Activated naive CD4-positive, alpha-beta T cell treated with anti-CD3 and anti-CD28 coated beads, Interleukin-2, amount 50 U/mL, for 72 hours (primary cell): ENCODE data around the gene CNTNAP5. TPM values are rescaled to one million over a fixed set of nuclear protein-coding genes. Genes with fewer than 3 reads are reported as not detected.

Experiments
- ATAC-seq, 2 donors: fragments of 150-1000 bp; cut with Tn5 transposase; 2 replicates each; pipeline ENCODE4 v1.10.0; 2021; ENCODE audit warnings: mild to moderate bottlenecking in 2 of 2, moderate library complexity in 2 of 2
- DNase-seq, 2 donors: peaks; one replicate each; pipeline ENCODE4 v3.0.0; 2021 to 2022; ENCODE audit warnings: low spot score in 2 of 2
- H3K27ac Mint-ChIP-seq, 2 donors: one replicate each; pipeline ENCODE4 v1.8.0; 2022; ENCODE audit warnings: mild to moderate bottlenecking in 2 of 2, mixed read lengths in 2 of 2
- H3K36me3 Mint-ChIP-seq, 2 donors: one replicate each; pipeline ENCODE4 v1.8.0; 2022; ENCODE audit warnings: mixed read lengths in 2 of 2
- H3K9me3 Mint-ChIP-seq, 2 donors: one replicate each; pipeline ENCODE4 v1.8.0; 2022; ENCODE audit warnings: mixed read lengths in 2 of 2
- total RNA-seq, 2 donors: library from RNA; stranded (reverse); gene quantifications; one replicate each; pipeline ENCODE4 v1.2.3, GENCODE V29; 2022

CNTNAP5 gene
- total RNA-seq: not detected

- Mint-ChIP-seq H3K9me3 (peaks cover 4 to 6% of the 10 kb centered on the region in 2 donors), H3K27ac (no peak within 1 kb of the TSS), H3K36me3 (peaks cover 6 to 27% of the 10 kb centered on the region in 2 donors)
- DNase-seq (peak in 1 of 2 donors; percentile 23), ATAC-seq (peak in 1 of 2 donors; percentile 52)
These were observed at the start of gene CNTNAP5 for GRCh38 chr2:124025171-124025580. TSS of gene CNTNAP5 (plus strand) at chr2:124025287. CDS start at chr2:124025651, 364 bp downstream.

- ATAC-seq (no peak), DNase-seq (no peak)
- H3K36me3 Mint-ChIP-seq: no peaks in the 10 kb centered on the region
- H3K9me3 Mint-ChIP-seq: peaks cover 20 to 27% of the 10 kb centered on the region in 2 donors
- H3K27ac Mint-ChIP-seq: no peak overlapping the region
These were observed 48.9 kb upstream of the CNTNAP5 start for GRCh38 chr2:123976054-123976648.

GRCh38 chr2:123993728-123994323, 31.3 kb upstream of the CNTNAP5 start:
- ATAC-seq: no peak
- H3K27ac Mint-ChIP-seq: no peak overlapping the region
- DNase-seq: no peak
- peaks cover 0 to 8% of the 10 kb centered on the region in 2 donors for H3K9me3 Mint-ChIP-seq
- H3K36me3 Mint-ChIP-seq: no peaks in the 10 kb centered on the region

GRCh38 chr2:123999681-124000080, 25.4 kb upstream of the CNTNAP5 start:
- H3K27ac Mint-ChIP-seq: no peak overlapping the region
- peaks cover 0 to 9% of the 10 kb centered on the region in 2 donors for H3K9me3 Mint-ChIP-seq
- DNase-seq: no peak

GRCh38 chr2:124001696-124002430, 23.2 kb upstream of the CNTNAP5 start:
- DNase-seq (no peak), ATAC-seq (no peak)
- Mint-ChIP-seq H3K9me3 (peaks cover 0 to 6% of the 10 kb centered on the region in 2 donors), H3K36me3 (no peaks in the 10 kb centered on the region), H3K27ac (no peak overlapping the region)

More at GRCh38 chr2:123999681-124000080, 25.4 kb upstream of the CNTNAP5 start:
- no peak for ATAC-seq
- no peaks in the 10 kb centered on the region for H3K36me3 Mint-ChIP-seq

GRCh38 chr2:124018890-124019289, 6.2 kb upstream of the CNTNAP5 start:
- peaks cover 0 to 5% of the 10 kb centered on the region in 2 donors for H3K36me3 Mint-ChIP-seq
- H3K27ac Mint-ChIP-seq: no peak overlapping the region
- DNase-seq (no peak), ATAC-seq (no peak)
- H3K9me3 Mint-ChIP-seq: peaks cover 4 to 12% of the 10 kb centered on the region in 2 donors

- Mint-ChIP-seq H3K9me3 (peaks cover 4 to 6% of the 10 kb centered on the region in 2 donors), H3K36me3 (peaks cover 6 to 27% of the 10 kb centered on the region in 2 donors), H3K27ac (no peak overlapping the region)
- no peak for DNase-seq
- ATAC-seq: no peak
These were observed 421 bp upstream of the CNTNAP5 start for GRCh38 chr2:124024561-124025170.

GRCh38 chr2:124025891-124026434, 876 bp downstream of the CNTNAP5 start:
- DNase-seq (no peak), ATAC-seq (no peak)
- Mint-ChIP-seq H3K9me3 (peaks cover 4 to 8% of the 10 kb centered on the region in 2 donors), H3K36me3 (peaks cover 6 to 27% of the 10 kb centered on the region in 2 donors), H3K27ac (no peak overlapping the region)

GRCh38 chr2:124026503-124026902, 1.4 kb downstream of the CNTNAP5 start:
- Mint-ChIP-seq H3K9me3 (peaks cover 4 to 11% of the 10 kb centered on the region in 2 donors), H3K36me3 (peaks cover 6 to 27% of the 10 kb centered on the region in 2 donors), H3K27ac (no peak overlapping the region)
- ATAC-seq (no peak), DNase-seq (no peak)

- ATAC-seq (peak in 1 of 2 donors; percentile 50), DNase-seq (no peak)
- Mint-ChIP-seq H3K9me3 (peaks cover 4 to 11% of the 10 kb centered on the region in 2 donors), H3K36me3 (peaks cover 6 to 27% of the 10 kb centered on the region in 2 donors), H3K27ac (no peak overlapping the region)
These were observed 2.1 kb downstream of the CNTNAP5 start for GRCh38 chr2:124027182-124027581.

- H3K27ac Mint-ChIP-seq: no peak overlapping the region
- ATAC-seq (no peak), DNase-seq (no peak)
- peaks cover 8 to 14% of the 10 kb centered on the region in 2 donors for H3K9me3 Mint-ChIP-seq
- no peaks in the 10 kb centered on the region for H3K36me3 Mint-ChIP-seq
These were observed 7.7 kb downstream of the CNTNAP5 start for GRCh38 chr2:124032799-124033198.

- Mint-ChIP-seq H3K36me3 (no peaks in the 10 kb centered on the region), H3K27ac (no peak overlapping the region), H3K9me3 (peaks cover 8 to 14% of the 10 kb centered on the region in 2 donors)
- no peak for ATAC-seq
- DNase-seq: no peak
These were observed 9.2 kb downstream of the CNTNAP5 start for GRCh38 chr2:124034265-124034664.

- no peak for DNase-seq
- Mint-ChIP-seq H3K27ac (no peak overlapping the region), H3K36me3 (no peaks in the 10 kb centered on the region), H3K9me3 (peaks cover 8 to 14% of the 10 kb centered on the region in 2 donors)
- no peak for ATAC-seq
These were observed 9.9 kb downstream of the CNTNAP5 start for GRCh38 chr2:124035001-124035400.

- DNase-seq (no peak), ATAC-seq (no peak)
- no peak overlapping the region for H3K27ac Mint-ChIP-seq
- peaks cover 0 to 6% of the 10 kb centered on the region in 2 donors for H3K36me3 Mint-ChIP-seq
- peaks cover 10 to 13% of the 10 kb centered on the region in 2 donors for H3K9me3 Mint-ChIP-seq
These were observed 13.9 kb downstream of the CNTNAP5 start for GRCh38 chr2:124039032-124039431.

- ATAC-seq: no peak
- no peak for DNase-seq
- Mint-ChIP-seq H3K9me3 (peaks cover 10 to 16% of the 10 kb centered on the region in 2 donors), H3K27ac (no peak overlapping the region), H3K36me3 (peaks cover 0 to 6% of the 10 kb centered on the region in 2 donors)
These were observed 14.7 kb downstream of the CNTNAP5 start for GRCh38 chr2:124039762-124040291.

- peaks cover 0 to 6% of the 10 kb centered on the region in 2 donors for H3K36me3 Mint-ChIP-seq
- ATAC-seq (no peak), DNase-seq (no peak)
- H3K27ac Mint-ChIP-seq: no peak overlapping the region
- H3K9me3 Mint-ChIP-seq: peaks cover 23 to 26% of the 10 kb centered on the region in 2 donors
These were observed 20.8 kb downstream of the CNTNAP5 start for GRCh38 chr2:124045894-124046293.
